ENCODE measurements around the gene SPATA31E1. TPM values are rescaled to one million over a fixed set of nuclear protein-coding genes. Genes with fewer than 3 reads are reported as not detected.
"Not testable (repeated sequence)": the region's sequence is repeated elsewhere in the genome, so short reads cannot be mapped to it uniquely, and the experiment has no call there.

The SPATA31E1 gene
- total RNA-seq, 6 experiments from 2014 or later, result not detected

DNA sequence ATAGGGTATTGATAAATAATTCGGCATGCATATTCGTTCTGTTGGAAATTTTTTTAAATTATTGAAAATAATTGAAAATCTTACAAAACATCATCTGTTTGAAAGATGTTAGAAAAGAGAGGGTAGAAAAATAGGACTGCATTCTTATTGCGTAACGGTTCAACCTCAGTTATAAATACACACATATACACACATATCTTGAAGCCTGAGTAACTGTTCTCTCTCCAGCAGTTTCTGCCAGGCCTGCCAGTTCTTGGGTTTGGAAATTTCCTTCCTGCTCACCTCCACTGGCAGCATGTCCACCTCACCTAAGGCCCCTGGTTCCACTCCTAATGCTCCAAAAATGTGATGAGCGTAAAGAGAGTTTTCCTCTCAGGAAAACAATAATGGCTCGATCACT is 9.1 kb downstream of the SPATA31E1 start:
- Histone ChIP-seq H3K27me3 (no peaks in the 10 kb centered on the region), H3K9me3 (no peaks in the 10 kb centered on the region), H3K27ac (no peak overlapping the region), H3K36me3 (no peaks in the 10 kb centered on the region), H3K4me3 (no peak overlapping the region), H3K4me1 (no peaks in the 10 kb centered on the region)
- DNase-seq (no peak), ATAC-seq (no peak)
- intact Hi-C loops (cut with DNase I), result no loop called here
- TF ChIP-seq POLR2A (IDR thresholded peaks at IDR 0.05), result no peak
- TF ChIP-seq, protein P1, sequence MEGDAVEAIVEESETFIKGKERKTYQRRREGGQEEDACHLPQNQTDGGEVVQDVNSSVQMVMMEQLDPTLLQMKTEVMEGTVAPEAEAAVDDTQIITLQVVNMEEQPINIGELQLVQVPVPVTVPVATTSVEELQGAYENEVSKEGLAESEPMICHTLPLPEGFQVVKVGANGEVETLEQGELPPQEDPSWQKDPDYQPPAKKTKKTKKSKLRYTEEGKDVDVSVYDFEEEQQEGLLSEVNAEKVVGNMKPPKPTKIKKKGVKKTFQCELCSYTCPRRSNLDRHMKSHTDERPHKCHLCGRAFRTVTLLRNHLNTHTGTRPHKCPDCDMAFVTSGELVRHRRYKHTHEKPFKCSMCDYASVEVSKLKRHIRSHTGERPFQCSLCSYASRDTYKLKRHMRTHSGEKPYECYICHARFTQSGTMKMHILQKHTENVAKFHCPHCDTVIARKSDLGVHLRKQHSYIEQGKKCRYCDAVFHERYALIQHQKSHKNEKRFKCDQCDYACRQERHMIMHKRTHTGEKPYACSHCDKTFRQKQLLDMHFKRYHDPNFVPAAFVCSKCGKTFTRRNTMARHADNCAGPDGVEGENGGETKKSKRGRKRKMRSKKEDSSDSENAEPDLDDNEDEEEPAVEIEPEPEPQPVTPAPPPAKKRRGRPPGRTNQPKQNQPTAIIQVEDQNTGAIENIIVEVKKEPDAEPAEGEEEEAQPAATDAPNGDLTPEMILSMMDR (IDR thresholded peaks at IDR 0.05), result no peak
- WGBS (ENCODE audit: insufficient coverage, low coverage, low lambda C conversion rate, missing lambda C conversion rate), result 90% methylated on average over 6 of the region's 6 CpGs

DNA sequence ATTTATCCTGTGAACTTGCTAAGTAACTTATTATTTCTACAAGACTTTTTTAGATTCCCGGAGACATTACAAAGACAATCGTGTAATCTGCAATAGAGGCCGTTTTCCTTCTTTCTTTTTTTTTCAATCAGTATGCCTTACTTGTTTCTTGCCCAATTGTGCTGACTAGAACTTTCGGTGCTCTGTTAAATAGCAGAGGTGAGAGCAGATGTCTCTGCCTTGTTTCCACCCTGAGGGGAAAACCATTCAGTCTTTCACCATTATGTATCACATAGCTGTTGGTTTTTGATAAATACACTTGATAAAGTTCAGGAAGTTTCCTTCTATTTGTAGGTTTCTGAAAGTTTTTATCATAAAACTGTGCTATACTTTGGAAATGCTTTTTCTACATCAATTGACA is 10.3 kb downstream of the SPATA31E1 start:
- intact Hi-C loops (cut with DNase I), result no loop called here
- Histone ChIP-seq H3K27me3 (no peaks in the 10 kb centered on the region), H3K4me1 (no peaks in the 10 kb centered on the region), H3K36me3 (no peaks in the 10 kb centered on the region), H3K4me3 (no peak overlapping the region), H3K9me3 (no peaks in the 10 kb centered on the region), H3K27ac (no peak overlapping the region)
- TF ChIP-seq, protein P1 (IDR thresholded peaks at IDR 0.05), result no peak
- TF ChIP-seq POLR2A (IDR thresholded peaks at IDR 0.05), result no peak
- no peak for ATAC-seq
- WGBS (ENCODE audit: insufficient coverage, low coverage, low lambda C conversion rate, missing lambda C conversion rate), result 80% methylated on average over 4 of the region's 4 CpGs
- no peak for DNase-seq

DNA sequence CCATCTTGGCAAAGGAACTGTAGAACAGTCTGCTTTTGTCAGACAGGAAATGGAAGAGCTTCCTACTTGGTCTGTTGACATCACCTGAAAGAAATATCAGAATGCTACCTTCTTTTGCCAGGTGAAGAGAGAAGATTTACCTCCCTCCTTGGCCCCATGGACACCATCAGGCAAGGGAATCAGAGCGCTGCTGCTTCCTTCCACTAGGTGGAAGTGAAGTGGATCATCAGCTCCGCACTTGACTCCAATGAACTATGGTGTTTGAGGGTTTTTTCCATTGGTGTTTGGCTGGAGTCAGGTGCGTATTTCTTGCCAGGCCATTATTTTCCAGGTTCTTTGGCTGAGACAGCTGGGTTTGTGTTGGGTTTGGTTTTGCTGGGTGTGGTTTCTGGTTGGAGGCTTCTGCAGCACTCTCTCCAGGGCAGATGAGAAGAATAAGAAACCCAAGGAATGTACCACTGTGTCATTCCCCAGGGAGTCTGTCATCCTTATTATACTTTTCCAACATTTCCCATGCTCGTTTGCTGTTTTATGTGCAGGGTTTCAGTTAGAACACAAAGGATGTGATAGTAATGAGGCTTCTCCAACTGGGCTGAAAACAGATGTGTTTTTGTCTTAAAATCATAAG is 12.4 kb downstream of the SPATA31E1 start:
- Histone ChIP-seq H3K9me3 (no peaks in the 10 kb centered on the region), H3K27ac (no peak overlapping the region), H3K4me1 (no peaks in the 10 kb centered on the region), H3K4me3 (no peak overlapping the region), H3K36me3 (no peaks in the 10 kb centered on the region), H3K27me3 (no peaks in the 10 kb centered on the region)
- no peak for DNase-seq
- intact Hi-C loops (cut with DNase I), result no loop called here
- TF ChIP-seq, protein P1 (IDR thresholded peaks at IDR 0.05), result no peak
- no peak for TF ChIP-seq POLR2A (IDR thresholded peaks at IDR 0.05)
- 82% methylated on average over 4 of the region's 4 CpGs for WGBS (ENCODE audit: insufficient coverage, low coverage, low lambda C conversion rate, missing lambda C conversion rate)
- no peak for ATAC-seq

DNA sequence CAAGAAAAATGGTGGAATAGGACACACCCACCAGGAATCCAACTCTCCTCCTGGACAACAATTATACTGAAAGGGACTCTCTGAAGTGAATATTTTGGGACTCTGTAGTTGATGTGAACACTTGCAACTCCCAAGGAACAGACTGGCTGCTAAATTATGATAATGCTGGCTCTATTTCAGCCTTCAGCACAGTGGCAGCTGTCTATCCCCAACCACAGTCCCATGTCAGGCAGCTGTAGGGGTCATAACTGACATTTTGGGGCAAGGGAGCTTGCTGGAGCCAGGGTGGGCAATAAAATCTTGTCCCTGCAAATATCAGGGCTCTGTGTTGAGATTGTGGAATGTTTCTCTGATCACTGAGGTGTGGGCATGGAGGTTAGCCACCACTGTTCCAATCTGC is 14.2 kb downstream of the SPATA31E1 start:
- H3K36me3 ChIP-seq, result no peaks in the 10 kb centered on the region
- no peak for TF ChIP-seq POLR2A (IDR thresholded peaks at IDR 0.05)
- TF ChIP-seq, protein P1 (IDR thresholded peaks at IDR 0.05), result no peak
- DNase-seq (no peak), ATAC-seq (no peak)
- H3K4me1 ChIP-seq, result no peaks in the 10 kb centered on the region
- no peak overlapping the region for H3K27ac ChIP-seq
- intact Hi-C loops (cut with DNase I), result no loop called here
- H3K4me3 ChIP-seq, result no peak overlapping the region
- no peaks in the 10 kb centered on the region for H3K9me3 ChIP-seq
- H3K27me3 ChIP-seq, result no peaks in the 10 kb centered on the region

DNA sequence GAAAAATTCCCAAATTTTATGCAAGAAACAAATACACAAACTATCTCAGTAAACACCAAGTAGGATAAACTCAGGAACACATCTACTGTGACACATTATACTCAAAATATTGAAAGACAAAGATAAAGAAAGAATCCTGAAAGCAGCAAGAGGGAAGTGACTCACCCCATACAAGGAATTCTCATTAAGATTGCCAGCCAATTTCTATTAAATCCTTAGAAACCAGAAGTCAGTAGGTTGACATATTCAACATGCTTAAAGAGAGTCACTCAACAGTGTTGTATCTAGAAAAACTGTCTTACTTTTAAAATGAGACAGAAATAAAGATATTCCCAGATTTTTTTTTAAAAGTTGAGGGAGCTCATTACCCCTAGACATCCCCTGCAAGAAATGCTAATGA is 15.5 kb downstream of the SPATA31E1 start:
- intact Hi-C loops (cut with DNase I), result no loop called here
- H3K9me3 ChIP-seq, result no peaks in the 10 kb centered on the region
- no peak overlapping the region for H3K27ac ChIP-seq
- H3K36me3 ChIP-seq, result no peaks in the 10 kb centered on the region
- H3K4me1 ChIP-seq, result no peaks in the 10 kb centered on the region
- ATAC-seq (no peak), DNase-seq (no peak)
- no peak overlapping the region for H3K4me3 ChIP-seq
- TF ChIP-seq POLR2A (IDR thresholded peaks at IDR 0.05), result no peak
- TF ChIP-seq, protein P1 (IDR thresholded peaks at IDR 0.05), result no peak
- no peaks in the 10 kb centered on the region for H3K27me3 ChIP-seq

DNA sequence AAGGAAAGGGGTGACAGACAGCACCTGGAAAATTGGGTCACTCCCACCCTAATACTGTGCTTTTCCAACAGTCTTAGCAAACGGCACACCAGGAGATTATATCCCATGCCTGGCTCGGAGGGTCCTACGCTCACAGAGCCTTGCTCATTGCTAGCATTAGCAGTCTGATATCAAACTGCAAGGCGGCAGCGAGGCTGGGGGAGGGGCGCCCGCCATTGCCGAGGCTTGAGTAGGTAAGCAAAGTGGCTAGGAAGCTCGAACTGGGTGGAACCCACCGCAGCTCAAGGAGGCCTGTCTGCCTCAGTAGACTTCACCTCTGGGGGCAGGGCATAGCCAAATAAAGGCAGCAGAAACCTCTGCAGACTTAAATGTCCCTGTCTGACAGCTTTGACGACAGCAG is 19.7 kb downstream of the SPATA31E1 start:
- H3K4me3 ChIP-seq; H3K27ac ChIP-seq; DNase-seq; H3K9me3 ChIP-seq; H3K4me1 ChIP-seq; ATAC-seq; H3K36me3 ChIP-seq; H3K27me3 ChIP-seq; intact Hi-C loops (cut with DNase I): not testable (repeated sequence)
- 93% methylated on average over 3 of the region's 11 CpGs for WGBS (ENCODE audit: insufficient coverage, low coverage, low lambda C conversion rate, missing lambda C conversion rate)

All from right lobe of liver (tissue), 6 donors.